HG03135 (cell line): ENCODE measurements around the gene KCNQ1.

Source experiments
- ATAC-seq: cut with Tn5 transposase; IDR thresholded peaks from one replicate; pipeline ENCODE4 v1.9.1; 2021; ENCODE audit warnings: mild to moderate bottlenecking, moderate library complexity; ENCODE audit not compliant: unreplicated experiment

KCNQ1 gene

GRCh38 chr11:2673871-2674471 lies 229.2 kb downstream of the KCNQ1 start:
- ATAC-seq, result no peak

GRCh38 chr11:2674658-2675131 lies 229.9 kb downstream of the KCNQ1 start:
- ATAC-seq, result no peak

- no peak for ATAC-seq
Measured at GRCh38 chr11:2675540-2675939, 230.7 kb downstream of the KCNQ1 start.

GRCh38 chr11:2677127-2677526 lies 232.3 kb downstream of the KCNQ1 start:
- ATAC-seq, result peak; percentile 50

- ATAC-seq, result no peak
Measured at GRCh38 chr11:2678396-2678795, 233.6 kb downstream of the KCNQ1 start.

- no peak for ATAC-seq
Measured at GRCh38 chr11:2679011-2679676, 234.3 kb downstream of the KCNQ1 start.

- no peak for ATAC-seq
Measured at GRCh38 chr11:2681408-2682145, 236.8 kb downstream of the KCNQ1 start.

GRCh38 chr11:2683806-2684205 lies 239.0 kb downstream of the KCNQ1 start:
- no peak for ATAC-seq

- ATAC-seq, result no peak
Measured at GRCh38 chr11:2684581-2684980, 239.8 kb downstream of the KCNQ1 start.

- no peak for ATAC-seq
Measured at GRCh38 chr11:2685051-2685450, 240.2 kb downstream of the KCNQ1 start.

GRCh38 chr11:2685566-2686359 lies 241.0 kb downstream of the KCNQ1 start:
- no peak for ATAC-seq

GRCh38 chr11:2686360-2687222 lies 241.8 kb downstream of the KCNQ1 start:
- ATAC-seq, result no peak

- no peak for ATAC-seq
Measured at GRCh38 chr11:2687223-2687530, 242.4 kb downstream of the KCNQ1 start.

GRCh38 chr11:2687782-2688191 lies 243.0 kb downstream of the KCNQ1 start:
- no peak for ATAC-seq

- ATAC-seq, result no peak
Measured at GRCh38 chr11:2688381-2689231, 243.8 kb downstream of the KCNQ1 start.

- no peak for ATAC-seq
Measured at GRCh38 chr11:2689651-2690575, 245.1 kb downstream of the KCNQ1 start.

GRCh38 chr11:2690596-2691354 lies 246.0 kb downstream of the KCNQ1 start:
- ATAC-seq, result no peak

- ATAC-seq, result no peak
Measured at GRCh38 chr11:2691355-2691761, 246.6 kb downstream of the KCNQ1 start.
